NCI-H2171 treated with DMSO at 0.1 percent for 48 hours (cell line): Measurements from ENCODE around the gene SUGP2.

Source experiments
- DNase-seq: peaks from one replicate; lab custom pipeline; 2025; lab: John Stamatoyannopoulos, UW

Gene SUGP2

GRCh38 chr19:18951721-18952281, 81.5 kb downstream of the SUGP2 start:
- DNase-seq, result no peak

- no peak for DNase-seq
These were observed 83.5 kb downstream of the SUGP2 start for GRCh38 chr19:18949858-18950257.

GRCh38 chr19:18948976-18949356, 84.4 kb downstream of the SUGP2 start:
- no peak for DNase-seq

GRCh38 chr19:18948075-18948975, 85.0 kb downstream of the SUGP2 start:
- no peak for DNase-seq

- peak; percentile 48 for DNase-seq
These were observed 86.4 kb downstream of the SUGP2 start for GRCh38 chr19:18946918-18947317.

GRCh38 chr19:18946335-18946734, 87.0 kb downstream of the SUGP2 start:
- no peak for DNase-seq

- no peak for DNase-seq
These were observed 88.0 kb downstream of the SUGP2 start for GRCh38 chr19:18945297-18945696.

- no peak for DNase-seq
These were observed 89.9 kb downstream of the SUGP2 start for GRCh38 chr19:18943465-18943864.

GRCh38 chr19:18942692-18943091, 90.6 kb downstream of the SUGP2 start:
- DNase-seq, result no peak

- DNase-seq, result no peak
These were observed 91.5 kb downstream of the SUGP2 start for GRCh38 chr19:18941628-18942354.
